GM23338 (cell line): ENCODE data around the gene XIRP2. TPM values are rescaled to one million over a fixed set of nuclear protein-coding genes. Genes with fewer than 3 reads are reported as not detected.
A peak's percentile ranks its signal among the peaks of the same experiment; 100 is the strongest.

Experiments
- ATAC-seq: fragments of 200-7000 bp; cut with Tn5 transposase; 3 replicates; pipeline ENCODE4 v1.9.1; 2020
- DNase-seq: peaks from one replicate; pipeline ENCODE4 v3.0.0-alpha.2; 2015; ENCODE audit warnings: low spot score
- H2AFZ ChIP-seq: fragments of 200-600 bp; sonication (generic); 2 replicates; pipeline ENCODE4 v1.8.0; 2016; ENCODE audit warnings: antibody characterized with exemption, mild to moderate bottlenecking, moderate library complexity
- H3F3A ChIP-seq: fragments of 200-600 bp; sonication (generic); replicated peaks from 2 replicates; pipeline ENCODE4 v1.8.0; 2017; ENCODE audit warnings: antibody characterized with exemption, mixed run types, low read depth
- H3K27ac ChIP-seq: fragments of 200-600 bp; sonication (generic); 2 replicates; pipeline ENCODE4 v1.6.1; 2016; ENCODE audit warnings: low read depth
- H3K27me3 ChIP-seq: fragments of 200-600 bp; sonication (generic); 2 replicates; pipeline ENCODE4 v1.8.0; 2016; ENCODE audit warnings: mild to moderate bottlenecking, mixed run types, moderate library complexity; ENCODE audit not compliant: insufficient read depth
- H3K36me3 ChIP-seq: fragments of 200-600 bp; sonication (generic); 2 replicates; pipeline ENCODE4 v1.8.0; 2016; ENCODE audit warnings: mild to moderate bottlenecking; ENCODE audit not compliant: insufficient read depth
- H3K4me1 ChIP-seq: fragments of 200-600 bp; sonication (generic); 2 replicates; pipeline ENCODE4 v1.8.0; 2016; ENCODE audit warnings: mild to moderate bottlenecking, moderate library complexity; ENCODE audit not compliant: insufficient read depth
- H3K4me2 ChIP-seq: fragments of 200-600 bp; sonication (generic); 2 replicates; pipeline ENCODE4 v1.7.1; 2017; ENCODE audit warnings: mixed run types
- H3K4me3 ChIP-seq: fragments of 200-600 bp; sonication (generic); 2 replicates; pipeline ENCODE4 v1.6.1; 2016; ENCODE audit warnings: mixed run types
- H3K79me2 ChIP-seq: fragments of 200-600 bp; sonication (generic); replicated peaks from 2 replicates; pipeline ENCODE4 v1.8.0; 2017; ENCODE audit warnings: mild to moderate bottlenecking; ENCODE audit not compliant: insufficient read depth
- H3K9me2 ChIP-seq: fragments of 200-600 bp; sonication (generic); 2 replicates; pipeline ENCODE4 v1.8.0; 2017; ENCODE audit not compliant: insufficient read depth
- H4K20me1 ChIP-seq: fragments of 200-600 bp; sonication (generic); replicated peaks from 2 replicates; pipeline ENCODE4 v1.8.0; 2017; ENCODE audit warnings: mild to moderate bottlenecking; ENCODE audit not compliant: insufficient read depth
- H3K27ac Mint-ChIP-seq: 2 replicates; pipeline ENCODE4 v1.8.0; 2020; ENCODE audit warnings: inconsistent platforms, mild to moderate bottlenecking, moderate library complexity, mixed read lengths
- H3K27me3 Mint-ChIP-seq: 3 replicates; pipeline ENCODE4 v1.8.0; 2022; ENCODE audit warnings: low read depth, mild to moderate bottlenecking, moderate library complexity, mixed read lengths, inconsistent platforms; ENCODE audit not compliant: insufficient read depth, poor library complexity
- H3K36me3 Mint-ChIP-seq: 3 replicates; pipeline ENCODE4 v1.8.0; 2021; ENCODE audit warnings: low read depth, mild to moderate bottlenecking, inconsistent platforms, moderate library complexity, mixed read lengths
- H3K4me1 Mint-ChIP-seq: 3 replicates; pipeline ENCODE4 v1.8.0; 2020; ENCODE audit warnings: mild to moderate bottlenecking, inconsistent platforms, mixed read lengths
- H3K4me3 Mint-ChIP-seq: 3 replicates; pipeline ENCODE4 v1.8.0; 2021; ENCODE audit warnings: moderate library complexity, mild to moderate bottlenecking, inconsistent platforms, mixed read lengths
- H3K9me3 Mint-ChIP-seq: 3 replicates; pipeline ENCODE4 v1.8.0; 2020; ENCODE audit warnings: moderate library complexity, mild to moderate bottlenecking, inconsistent platforms, mixed read lengths
- CREB1 ChIP-seq: fragments of 250-450 bp; sonication (Bioruptor Pico); IDR thresholded peaks from 2 replicates; pipeline ENCODE4 v1.5.0; 2020; ENCODE audit warnings: low read depth, mild to moderate bottlenecking, moderate library complexity
- CTCF ChIP-seq, 2 experiments: fragments of 200-600 bp in 1 of 2; sonication (generic) in 1 of 2; conservative IDR thresholded peaks; 2 replicates each; pipeline versions ENCODE4 v1.5.1 to v1.6.1; 2016 to 2017; ENCODE audit warnings: antibody characterized with exemption in 2 of 2, low read depth in 2 of 2, mild to moderate bottlenecking in 2 of 2, moderate library complexity in 1 of 2
- ETS1 ChIP-seq: IDR thresholded peaks from 2 replicates; pipeline ENCODE4 v1.6.1; 2016; ENCODE audit warnings: antibody characterized with exemption
- EZH2phosphoT487 ChIP-seq: fragments of 200-600 bp; sonication (generic); IDR thresholded peaks from one replicate; pipeline ENCODE4 v1.8.1; 2018; ENCODE audit warnings: antibody characterized with exemption; ENCODE audit not compliant: unreplicated experiment
- JUNB ChIP-seq: IDR thresholded peaks from one replicate; pipeline ENCODE4 v1.6.1; 2016; ENCODE audit warnings: antibody characterized with exemption; ENCODE audit not compliant: unreplicated experiment
- NANOG ChIP-seq: IDR thresholded peaks from 2 replicates; pipeline ENCODE4 v1.6.1; 2016; ENCODE audit warnings: antibody characterized with exemption, borderline replicate concordance
- POLR2AphosphoS5 ChIP-seq: IDR thresholded peaks from 2 replicates; pipeline ENCODE4 v1.6.1; 2016; ENCODE audit warnings: antibody characterized with exemption, low read depth
- REST ChIP-seq: IDR thresholded peaks from one replicate; pipeline ENCODE4 v1.6.1; 2018; ENCODE audit warnings: antibody characterized with exemption; ENCODE audit not compliant: unreplicated experiment
- STAT1 ChIP-seq: IDR thresholded peaks from one replicate; pipeline ENCODE4 v1.6.1; 2016; ENCODE audit warnings: antibody characterized with exemption; ENCODE audit not compliant: unreplicated experiment
- ZNF114 ChIP-seq: fragments of 250-450 bp; sonication (Bioruptor Pico); IDR thresholded peaks from 2 replicates; pipeline ENCODE4 v1.5.0; 2020; ENCODE audit warnings: mild to moderate bottlenecking, moderate library complexity
- ZNF331 ChIP-seq: fragments of 250-450 bp; sonication (Bioruptor Pico); IDR thresholded peaks from 2 replicates; pipeline ENCODE4 v1.5.0; 2020; ENCODE audit warnings: low read depth, mild to moderate bottlenecking, moderate library complexity
- ZNF462 ChIP-seq: fragments of 250-450 bp; sonication (Bioruptor Pico); IDR thresholded peaks from 2 replicates; pipeline ENCODE4 v1.5.0; 2020; ENCODE audit warnings: mild to moderate bottlenecking, moderate library complexity
- polyA plus RNA-seq: library from polyadenylated mRNA; unstranded; fragments of >200 nt; fragmentation: Nextera tagmentation; extraction: Ambion mirVana; gene quantifications from 2 replicates; pipeline ENCODE4 v1.2.1, GENCODE V29; 2016
- total RNA-seq: library from RNA; depleted of rRNA; stranded (reverse); fragments of >200 nt; shearing (Covaris generic); gene quantifications from 2 replicates; pipeline ENCODE4 v1.2.3, GENCODE V29; 2014

The XIRP2 gene
- total and polyA plus RNA-seq, 2 experiments from 2014 or later = 0.17 to 0.31 TPM

- TF ChIP-seq CTCF (conservative IDR thresholded peaks at IDR 0.05; ENCODE audit: low read depth in 2 of 2) (no peak), CREB1 (CRISPR knock-in tag) (no peak)
Observed at GRCh38 chr2:167271932-167272331, 383.7 kb downstream of the XIRP2 start (continued).

GRCh38 chr2:167275046-167275445, 386.8 kb downstream of the XIRP2 start:
- H3K36me3 ChIP-seq = 0 out of 2 replicates have a peak, but pooled peaks cover 4% of the 10 kb centered on the region
- peak overlapping the region; percentile 32; the same call in 1 of the 2 replicates for H3K27ac Mint-ChIP-seq
- H3K4me3 Mint-ChIP-seq = no peak overlapping the region
- peak overlapping the region; percentile 70 for H3K27ac ChIP-seq
- DNase-seq = peak; percentile 77
- H3K27me3 ChIP-seq = no peaks in the 10 kb centered on the region
- H3K9me3 Mint-ChIP-seq = no peaks in the 10 kb centered on the region; the same call in 2 of the 3 replicates
- peak overlapping the region; percentile 4; the same call in 1 of the 2 replicates for H3K4me3 ChIP-seq
- H3K36me3 Mint-ChIP-seq = peaks cover 4% of the 10 kb centered on the region; the same call in 1 of the 3 replicates
- peaks cover 33% of the 10 kb centered on the region for H3K4me1 Mint-ChIP-seq
- H3K4me2 ChIP-seq = peak overlapping the region; percentile 41
- no peaks in the 10 kb centered on the region; the same call in 1 of the 2 replicates for H3F3A ChIP-seq
- H3K9me2 ChIP-seq = no peaks in the 10 kb centered on the region
- no peak overlapping the region for H2AFZ ChIP-seq
- H3K4me1 ChIP-seq = peaks cover 50% of the 10 kb centered on the region
- H4K20me1 ChIP-seq = no peaks in the 10 kb centered on the region
- peaks cover 4% of the 10 kb centered on the region for H3K27me3 Mint-ChIP-seq
- H3K79me2 ChIP-seq = no peaks in the 10 kb centered on the region
- ATAC-seq = peak; percentile 93
- peak; percentile 94 for TF ChIP-seq ZNF462 (CRISPR knock-in tag)
- no peak for TF ChIP-seq EZH2phosphoT487
- TF ChIP-seq REST = no peak
- no peak for TF ChIP-seq ZNF331 (CRISPR knock-in tag)
- no peak for TF ChIP-seq STAT1
- TF ChIP-seq ZNF114 (CRISPR knock-in tag) = 0 out of 2 replicates have a peak, but pooled peaks have one; percentile 52
- TF ChIP-seq JUNB = no peak
- peak; percentile 41; the same call in 1 of the 2 replicates for TF ChIP-seq CREB1 (CRISPR knock-in tag)
- TF ChIP-seq ETS1 = no peak
- TF ChIP-seq NANOG = peak; percentile 99
- TF ChIP-seq POLR2AphosphoS5 = 0 out of 2 replicates have a peak, but pooled peaks have one; percentile 42
